ENCODE results near the gene PCDH15. TPM values are rescaled to one million over a fixed set of nuclear protein-coding genes. Genes with fewer than 3 reads are reported as not detected.

Gene PCDH15
- total and polyA plus RNA-seq, 2 of the 8 experiments (the other 6 are each of a cell fraction or from before 2014, with no cell fraction given) = 0.11 TPM; not detected in 1

- no peak overlapping the region for H2AK5ac ChIP-seq (ENCODE audit: low read depth, low read length)
- TF ChIP-seq EP300 (IDR thresholded peaks at IDR 0.05; ENCODE audit: borderline replicate concordance in 1 of 2, low read depth in 2 of 2, low read length in 2 of 2) (no peak), CEBPB (IDR thresholded peaks at IDR 0.05; ENCODE audit: low read depth, low read length) (no peak), TAF7 (optimal IDR thresholded peaks at IDR 0.05; ENCODE audit: borderline replicate concordance, low read depth, low read length) (no peak), CHD2 (IDR thresholded peaks at IDR 0.05; ENCODE audit: low read length) (no peak), BRCA1 (IDR thresholded peaks at IDR 0.05; ENCODE audit: low read depth, low read length) (no peak), RBBP5 (IDR thresholded peaks at IDR 0.05; ENCODE audit: borderline replicate concordance, low read depth, low read length) (no peak), JUND (IDR thresholded peaks at IDR 0.05; ENCODE audit: low read length) (no peak)
- POLR2A ChIA-PET (ENCODE audit: partially characterized antibody) = interaction anchor here (0.7 kb wide), 1 partner anchor 239 kb away, joined by 3 read pairs; no protein-coding TSS in a partner anchor
These were observed 719.1 kb downstream of the PCDH15 start for GRCh38 chr10:54081950-54082349.

More at GRCh38 chr10:54081950-54082349, 719.1 kb downstream of the PCDH15 start:
- no peaks in the 10 kb centered on the region for H3K4me1 ChIP-seq (replicated peaks in 1 of 4; ENCODE audit: control insufficient read depth in 3 of 4, insufficient read depth in 4 of 4, low read length in 3 of 4)
- H4K5ac ChIP-seq (ENCODE audit: insufficient read length, low read depth, low read length) = no peak overlapping the region
- H3K23ac ChIP-seq (ENCODE audit: insufficient read length) = no peak overlapping the region
- H3K79me1 ChIP-seq (ENCODE audit: low read depth, low read length) = no peaks in the 10 kb centered on the region
- H2BK15ac ChIP-seq (ENCODE audit: low read length) = no peak overlapping the region
- H3K4me3 ChIP-seq (ENCODE audit: extremely low read depth in 1 of 4, insufficient read depth in 2 of 4, low read depth in 3 of 4, low read length in 4 of 4) = no peak overlapping the region
- H3K14ac ChIP-seq (ENCODE audit: insufficient read length) = no peak overlapping the region
- no peak for FAIRE-seq
- H4K91ac ChIP-seq (replicated peaks; ENCODE audit: insufficient read length, low read length) = no peak overlapping the region
- H2BK12ac ChIP-seq (ENCODE audit: low read depth, low read length) = no peak overlapping the region
- no peak overlapping the region for H2AFZ ChIP-seq (ENCODE audit: low read length)
- H2BK20ac ChIP-seq (ENCODE audit: low read length) = no peak overlapping the region
- no peak overlapping the region for H3K56ac ChIP-seq (replicated peaks; ENCODE audit: insufficient read length, low read depth, low read length)
- H3K79me2 ChIP-seq (ENCODE audit: control insufficient read depth in 1 of 2, insufficient read depth in 2 of 2, low read length in 2 of 2) = no peaks in the 10 kb centered on the region
- no peak overlapping the region for H2BK120ac ChIP-seq (replicated peaks; ENCODE audit: low read depth, low read length)
- H3K27ac ChIP-seq (ENCODE audit: low read depth, low read length) = no peak overlapping the region
- CTCF ChIA-PET (ENCODE audit: partially characterized antibody) = no interaction called here
- no peaks in the 10 kb centered on the region for H3K23me2 ChIP-seq (ENCODE audit: low read depth, low read length)
- no peak overlapping the region for H3K18ac ChIP-seq (ENCODE audit: extremely low read depth, low read length)
- no peaks in the 10 kb centered on the region for H3K27me3 ChIP-seq (replicated peaks in 1 of 4; ENCODE audit: control insufficient read depth in 3 of 4, extremely low read depth in 1 of 4, insufficient read depth in 3 of 4, low read length in 3 of 4)
- no peak overlapping the region for H4K8ac ChIP-seq (ENCODE audit: extremely low read depth, insufficient read depth, low read length)
- H3K9ac ChIP-seq (replicated peaks in 1 of 4; ENCODE audit: extremely low read depth in 1 of 4, low read depth in 3 of 4, low read length in 3 of 4) = no peak overlapping the region
- no peaks in the 10 kb centered on the region for H4K20me1 ChIP-seq (replicated peaks in 1 of 2; ENCODE audit: control insufficient read depth in 1 of 2, insufficient read depth in 2 of 2, low read length in 2 of 2)
- H3K36me3 ChIP-seq (ENCODE audit: control insufficient read depth in 2 of 4, insufficient read depth in 4 of 4, low read length in 3 of 4) = no peaks in the 10 kb centered on the region
- no peak overlapping the region for H3K4ac ChIP-seq (replicated peaks; ENCODE audit: insufficient read length, low read depth, low read length)
- no peaks in the 10 kb centered on the region; a peak in 1 of 4 replicates for H3K9me3 ChIP-seq (ENCODE audit: insufficient read depth in 2 of 2, low read depth in 1 of 2, low read length in 1 of 2)
- no peak overlapping the region for H2BK5ac ChIP-seq (ENCODE audit: low read depth, low read length)
- WGBS, 2 experiments (ENCODE audit: extremely low coverage in 1 of 2, insufficient coverage in 1 of 2, insufficient read length in 1 of 2, insufficient replicate concordance in 2 of 2, low coverage in 1 of 2, low lambda C conversion rate in 2 of 2, missing lambda C conversion rate in 1 of 2) = 82% methylated on average over 2 of the region's 2 CpGs; no CpG with 5 or more reads in 1 of the 2 experiments
- no peak overlapping the region for H3K4me2 ChIP-seq (ENCODE audit: insufficient read depth in 1 of 2, low read depth in 2 of 2, low read length in 2 of 2)
- DNase-seq (ENCODE audit: low read depth in 1 of 2, low spot score in 2 of 2) = no peak
